Liver (tissue), 9 donors: Measurements from ENCODE around the gene SRXN1. TPM values are rescaled to one million over a fixed set of nuclear protein-coding genes. Genes with fewer than 3 reads are reported as not detected.

Experiments
- DNase-seq: peaks from one replicate; pipeline ENCODE4 v3.0.0-alpha.2; 2017; ENCODE audit warnings: low spot score
- H3K27ac ChIP-seq, 2 donors: one replicate each; pipeline ENCODE4 v1.7.0; 2013; ENCODE audit warnings: inconsistent platforms in 2 of 2, low read length in 2 of 2, control low read depth in 1 of 2, low read depth in 1 of 2, mild to moderate bottlenecking in 1 of 2
- H3K27me3 ChIP-seq, 4 donors: one replicate each; pipeline versions ENCODE4 v1.6.1 to v1.7.0; 2013; ENCODE audit warnings: low read length in 3 of 4, inconsistent platforms in 1 of 4, mild to moderate bottlenecking in 1 of 4, moderate library complexity in 1 of 4; ENCODE audit not compliant: control insufficient read depth in 4 of 4, insufficient read depth in 4 of 4
- H3K36me3 ChIP-seq, 4 donors: one replicate each; pipeline versions ENCODE4 v1.6.1 to v1.7.0; 2013; ENCODE audit warnings: low read length in 3 of 4, mild to moderate bottlenecking in 3 of 4, low read depth in 1 of 4, moderate library complexity in 1 of 4; ENCODE audit not compliant: control insufficient read depth in 4 of 4, insufficient read depth in 3 of 4
- H3K4me1 ChIP-seq, 4 donors: one replicate each; pipeline versions ENCODE4 v1.6.1 to v1.7.0; 2013; ENCODE audit warnings: low read length in 3 of 4, mild to moderate bottlenecking in 3 of 4, moderate library complexity in 1 of 4; ENCODE audit not compliant: control insufficient read depth in 4 of 4, insufficient read depth in 4 of 4
- H3K4me3 ChIP-seq, 3 donors: one replicate each; pipeline versions ENCODE4 v1.6.1 to v1.7.0; 2013; ENCODE audit warnings: low read length in 3 of 3, control low read depth in 1 of 3, low read depth in 1 of 3, mild to moderate bottlenecking in 1 of 3
- H3K9ac ChIP-seq, 2 donors: one replicate each; pipeline ENCODE4 v1.7.0; 2013; ENCODE audit warnings: low read length in 2 of 2, mild to moderate bottlenecking in 2 of 2, moderate library complexity in 2 of 2, control low read depth in 1 of 2, low read depth in 1 of 2
- H3K9me3 ChIP-seq, 4 donors: one replicate each; pipeline versions ENCODE4 v1.6.1 to v1.7.0; 2013; ENCODE audit warnings: low read length in 3 of 4; ENCODE audit not compliant: control insufficient read depth in 4 of 4
- ATF3 ChIP-seq: IDR thresholded peaks from 2 replicates; pipeline ENCODE4 v1.6.1; 2016; ENCODE audit warnings: antibody characterized with exemption
- CTCF ChIP-seq: fragments of 150-350 bp; IDR thresholded peaks from 2 replicates; pipeline ENCODE4 v1.5.1; 2017; ENCODE audit warnings: improper control_type of control experiment, low read depth, low read length; ENCODE audit not compliant: missing input control
- EGR1 ChIP-seq, 2 donors: IDR thresholded peaks; 2 replicates each; pipeline ENCODE4 v1.6.1; 2016 to 2018; ENCODE audit warnings: antibody characterized with exemption in 2 of 2, low read depth in 2 of 2
- FOXA1 ChIP-seq: IDR thresholded peaks from 2 replicates; pipeline ENCODE4 v1.6.1; 2016; ENCODE audit warnings: antibody characterized with exemption
- FOXA2 ChIP-seq: IDR thresholded peaks from 2 replicates; pipeline ENCODE4 v1.6.1; 2016; ENCODE audit warnings: antibody characterized with exemption
- GABPA ChIP-seq, 2 donors: IDR thresholded peaks in 1 of 2; conservative IDR thresholded peaks in 1 of 2; 2 replicates each; pipeline ENCODE4 v1.6.1; 2016; ENCODE audit warnings: antibody characterized with exemption in 2 of 2, mild to moderate bottlenecking in 1 of 2, moderate library complexity in 1 of 2
- HNF4A ChIP-seq, 2 donors: conservative IDR thresholded peaks; 2 replicates each; pipeline ENCODE4 v1.6.1; 2016; ENCODE audit warnings: antibody characterized with exemption in 2 of 2, mild to moderate bottlenecking in 2 of 2
- HNF4G ChIP-seq: IDR thresholded peaks from 2 replicates; pipeline ENCODE4 v1.6.1; 2016; ENCODE audit warnings: antibody characterized with exemption
- JUND ChIP-seq, 2 donors: IDR thresholded peaks; 2 replicates each; pipeline ENCODE4 v1.6.1; 2016; ENCODE audit warnings: antibody characterized with exemption in 2 of 2
- MAX ChIP-seq: IDR thresholded peaks from 2 replicates; pipeline ENCODE4 v1.6.1; 2016; ENCODE audit warnings: antibody characterized with exemption
- NR2F2 ChIP-seq: IDR thresholded peaks from 2 replicates; pipeline ENCODE4 v1.6.1; 2016; ENCODE audit warnings: antibody characterized with exemption
- RAD21 ChIP-seq, 2 donors: IDR thresholded peaks; 2 replicates each; pipeline ENCODE4 v1.6.1; 2016; ENCODE audit warnings: antibody characterized with exemption in 2 of 2, mild to moderate bottlenecking in 2 of 2
- REST ChIP-seq: IDR thresholded peaks from 2 replicates; pipeline ENCODE4 v1.6.1; 2016; ENCODE audit warnings: antibody characterized with exemption, mild to moderate bottlenecking
- RXRA ChIP-seq, 2 donors: IDR thresholded peaks; 2 replicates each; pipeline ENCODE4 v1.6.1; 2017 to 2018; ENCODE audit warnings: antibody characterized with exemption in 2 of 2, mild to moderate bottlenecking in 1 of 2
- SP1 ChIP-seq: IDR thresholded peaks from 2 replicates; pipeline ENCODE4 v1.6.1; 2018; ENCODE audit warnings: antibody characterized with exemption, mild to moderate bottlenecking
- YY1 ChIP-seq: IDR thresholded peaks from 2 replicates; pipeline ENCODE4 v1.6.1; 2016; ENCODE audit warnings: antibody characterized with exemption, mild to moderate bottlenecking
- WGBS: extraction: QIAGEN DNeasy Blood & Tissue Kit; methylation state at CpG from one replicate; pipeline ENCODE4 v1.1.7; 2013; 5-methylcytosine and 5-hydroxymethylcytosine counted together
- polyA plus RNA-seq, 2 donors: library from polyadenylated mRNA; stranded (reverse) in 1 of 2; unstranded in 1 of 2; fragments of 200-250 nt in 1 of 2; fragments of >200 nt in 1 of 2; fragmentation: Nextera tagmentation in 1 of 2; extraction: Ambion mirVana in 1 of 2; gene quantifications; one replicate each; pipeline versions ENCODE4 v1.2.1 to v1.2.3, GENCODE V29; 2013 to 2015
- total RNA-seq, 2 donors: library from RNA; depleted of rRNA; stranded (reverse); fragments of >200 nt; gene quantifications; one replicate each; pipeline ENCODE4 v1.2.3, GENCODE V29; 2014
- donor health status: healthy.
- donor health status: healthy.
- donor health status: healthy.
- donor health status: healthy.
- donor health status: healthy.

Gene SRXN1
- total and polyA plus RNA-seq, 4 donors, result 14.3 to 60.2 (median 24.8) TPM

GRCh38 chr20:625360-625932, 27.6 kb downstream of the SRXN1 start:
- Histone ChIP-seq H3K9me3 (peaks cover 0 to 2% (median 0%) of the 10 kb centered on the region in 4 donors), H3K27me3 (no peaks in the 10 kb centered on the region), H3K4me3 (no peak overlapping the region), H3K27ac (no peak overlapping the region), H3K4me1 (no peaks in the 10 kb centered on the region), H3K36me3 (no peaks in the 10 kb centered on the region), H3K9ac (no peak overlapping the region)
- DNase-seq, result no peak
- TF ChIP-seq NR2F2, result no peak
- no peak for TF ChIP-seq HNF4G
- no peak for TF ChIP-seq YY1
- no peak for TF ChIP-seq ATF3
- TF ChIP-seq SP1, result no peak
- no peak for TF ChIP-seq REST
- WGBS, result 85% methylated on average over 4 of the region's 4 CpGs

GRCh38 chr20:623704-624103, 29.3 kb downstream of the SRXN1 start:
- Histone ChIP-seq H3K36me3 (no peaks in the 10 kb centered on the region), H3K9ac (no peak overlapping the region), H3K4me1 (no peaks in the 10 kb centered on the region), H3K9me3 (peaks cover 0 to 3% (median 1%) of the 10 kb centered on the region in 4 donors), H3K27ac (no peak overlapping the region), H3K4me3 (no peak overlapping the region), H3K27me3 (no peaks in the 10 kb centered on the region)
- DNase-seq, result no peak
- no peak for TF ChIP-seq JUND (IDR thresholded peaks at IDR 0.05)
- no peak for TF ChIP-seq NR2F2
- TF ChIP-seq HNF4A (conservative IDR thresholded peaks at IDR 0.05), result no peak
- no peak for TF ChIP-seq FOXA1
- no peak for TF ChIP-seq RAD21 (IDR thresholded peaks at IDR 0.05)
- TF ChIP-seq GABPA (IDR thresholded peaks at IDR 0.05 in 1 of 2, conservative IDR thresholded peaks at IDR 0.05 in 1 of 2), result no peak
- TF ChIP-seq EGR1 (IDR thresholded peaks at IDR 0.05; ENCODE audit: low read depth in 2 of 2), result no peak
- no peak for TF ChIP-seq RXRA (IDR thresholded peaks at IDR 0.05)
- no peak for TF ChIP-seq REST
- TF ChIP-seq MAX, result no peak
- no peak for TF ChIP-seq CTCF
- no peak for TF ChIP-seq FOXA2
- TF ChIP-seq SP1, result no peak
- no peak for TF ChIP-seq YY1
- no peak for TF ChIP-seq HNF4G
- TF ChIP-seq ATF3, result no peak
- 63% methylated on average over 4 of the region's 4 CpGs for WGBS
